ENCODE results near the gene PRDM11.
A peak's percentile ranks its signal among the peaks of the same experiment; 100 is the strongest.

The PRDM11 gene

DNA sequence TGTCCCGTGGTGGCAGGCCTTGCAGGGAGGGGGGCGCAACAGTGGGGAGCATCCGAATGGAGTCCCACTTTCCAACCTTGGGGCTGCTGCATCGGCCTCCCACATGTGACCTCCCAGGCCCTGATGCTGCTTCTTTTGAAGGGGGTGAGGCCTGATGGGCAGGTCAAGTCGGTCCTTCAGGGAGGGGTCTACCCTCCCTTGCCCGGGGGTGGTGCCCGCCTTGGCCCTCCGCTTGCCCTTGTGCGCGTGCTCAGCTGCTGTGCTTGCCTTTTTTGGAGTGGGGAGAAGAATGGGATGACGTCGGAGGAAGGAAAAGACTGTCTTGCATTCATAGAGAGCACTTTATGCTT, 66.9 kb downstream of the PRDM11 start:
- DNase-seq: no peak

DNA sequence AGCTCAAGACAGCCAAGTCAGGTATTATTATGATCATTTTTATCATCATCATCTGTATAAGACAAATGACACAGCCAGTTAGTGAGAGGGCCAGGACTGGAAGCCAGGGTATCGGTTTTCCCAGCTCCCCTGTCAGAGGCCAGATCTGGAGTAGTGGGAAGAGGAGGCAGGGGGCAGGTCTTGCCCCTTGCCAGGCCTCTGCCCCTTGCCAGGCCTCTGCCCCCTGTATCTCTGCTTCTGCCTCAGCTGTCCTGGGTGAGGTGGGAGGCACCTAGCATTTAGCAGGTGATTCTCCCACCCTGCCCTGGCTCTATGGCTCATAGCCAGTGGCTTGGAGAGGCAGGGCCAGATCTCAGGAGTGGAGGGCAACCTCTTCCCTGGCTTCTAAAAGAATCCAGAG, 67.3 kb downstream of the PRDM11 start:
- DNase-seq: no peak

- DNase-seq: no peak
Measured at GRCh38 chr11:45215098-45215865, 68.8 kb downstream of the PRDM11 start.

- no peak for DNase-seq
Measured at GRCh38 chr11:45216031-45216430, 69.6 kb downstream of the PRDM11 start.

GRCh38 chr11:45216901-45217300, 70.5 kb downstream of the PRDM11 start:
- DNase-seq: no peak

DNA sequence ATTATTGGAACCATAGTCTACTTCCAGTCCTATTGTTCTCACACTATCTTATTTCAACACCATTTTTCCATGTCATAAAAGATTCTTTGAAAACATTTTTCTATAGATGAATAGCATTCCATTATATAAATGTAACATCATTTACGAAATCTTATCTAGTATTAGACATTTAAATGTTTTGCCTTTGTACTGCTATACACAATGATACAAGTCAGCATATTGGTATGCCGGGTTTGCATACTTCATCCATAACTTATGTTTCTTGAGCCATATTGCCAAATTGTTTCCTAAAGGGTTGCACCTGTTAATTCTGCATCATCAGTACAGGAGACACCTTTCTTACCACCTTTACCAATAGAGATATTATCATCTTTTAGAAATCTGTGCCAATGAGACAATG, 71.6 kb downstream of the PRDM11 start:
- DNase-seq: no peak

GRCh38 chr11:45218705-45219104, 72.3 kb downstream of the PRDM11 start:
- no peak for DNase-seq

GRCh38 chr11:45219411-45219810, 73.0 kb downstream of the PRDM11 start:
- DNase-seq: no peak

DNA sequence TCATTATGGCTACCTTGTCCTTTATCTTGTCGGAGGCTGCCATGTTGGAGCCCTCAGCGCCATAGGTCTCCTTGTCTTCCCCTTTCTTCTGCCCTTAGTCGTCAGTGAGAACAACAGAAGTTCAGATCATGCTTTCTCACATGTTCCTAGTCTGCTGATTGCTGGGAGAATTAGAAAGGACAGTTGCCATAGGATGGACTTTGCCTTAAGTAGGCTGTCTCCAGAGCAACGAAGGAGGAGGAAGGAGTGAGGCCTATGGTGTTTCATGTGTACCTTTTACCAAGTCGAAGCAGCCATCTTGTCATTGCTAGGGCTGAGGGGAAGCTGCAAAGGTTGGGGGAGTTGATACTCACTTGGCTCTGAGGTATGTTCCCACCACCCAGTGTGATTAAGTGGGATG, 77.1 kb downstream of the PRDM11 start:
- DNase-seq: no peak

DNA sequence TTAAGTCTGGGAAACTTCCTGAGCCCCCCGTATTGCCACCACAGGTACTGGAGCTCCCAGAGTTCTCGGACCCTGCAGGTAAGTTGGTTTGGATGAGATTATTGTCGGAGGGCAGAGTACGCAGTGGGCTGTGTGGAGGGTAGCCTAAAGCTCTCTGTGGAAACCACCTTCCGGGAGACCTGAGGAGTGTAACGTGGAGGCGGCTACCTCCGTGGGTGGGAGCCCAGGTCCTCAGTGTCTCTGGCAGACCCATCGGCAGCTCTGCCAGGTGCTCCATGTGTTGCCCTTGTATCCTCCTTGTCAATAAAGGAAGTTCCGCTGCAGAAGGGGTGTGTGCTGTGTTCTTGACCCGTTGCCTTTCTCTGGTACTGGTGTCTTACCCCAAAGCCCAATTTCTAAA, 78.3 kb downstream of the PRDM11 start:
- DNase-seq: no peak

- DNase-seq: no peak
Measured at GRCh38 chr11:45225277-45225676, 78.8 kb downstream of the PRDM11 start.

DNA sequence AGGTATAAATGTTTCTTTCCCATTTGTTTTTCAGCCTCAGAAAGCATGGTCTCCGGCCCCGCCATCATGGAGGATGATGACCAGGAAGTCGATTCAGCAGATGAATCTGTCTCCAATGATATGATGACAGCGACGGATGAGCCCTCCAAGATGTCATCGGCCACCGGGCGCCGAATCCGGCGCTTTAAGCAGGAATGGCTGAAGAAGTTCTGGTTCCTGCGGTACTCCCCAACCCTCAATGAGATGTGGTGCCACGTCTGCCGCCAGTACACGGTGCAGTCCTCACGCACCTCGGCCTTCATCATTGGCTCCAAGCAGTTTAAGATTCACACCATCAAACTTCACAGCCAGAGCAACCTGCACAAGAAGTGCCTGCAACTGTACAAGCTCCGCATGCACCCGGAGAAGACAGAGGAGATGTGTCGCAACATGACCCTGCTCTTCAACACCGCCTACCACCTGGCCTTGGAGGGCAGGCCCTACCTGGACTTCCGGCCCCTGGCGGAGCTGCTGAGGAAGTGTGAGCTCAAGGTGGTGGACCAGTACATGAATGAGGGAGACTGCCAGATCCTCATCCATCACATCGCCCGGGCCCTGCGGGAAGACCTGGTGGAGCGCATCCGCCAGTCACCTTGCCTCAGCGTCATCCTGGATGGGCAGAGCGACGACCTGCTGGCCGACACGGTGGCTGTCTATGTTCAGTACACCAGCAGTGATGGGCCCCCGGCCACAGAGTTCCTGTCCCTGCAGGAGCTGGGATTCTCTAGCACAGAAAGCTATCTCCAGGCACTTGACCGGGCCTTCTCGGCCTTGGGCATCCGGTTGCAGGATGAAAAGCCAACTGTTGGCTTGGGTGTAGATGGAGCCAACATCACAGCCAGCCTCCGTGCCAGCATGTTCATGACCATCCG, 79.8 kb downstream of the PRDM11 start:
- DNase-seq: no peak

DNA sequence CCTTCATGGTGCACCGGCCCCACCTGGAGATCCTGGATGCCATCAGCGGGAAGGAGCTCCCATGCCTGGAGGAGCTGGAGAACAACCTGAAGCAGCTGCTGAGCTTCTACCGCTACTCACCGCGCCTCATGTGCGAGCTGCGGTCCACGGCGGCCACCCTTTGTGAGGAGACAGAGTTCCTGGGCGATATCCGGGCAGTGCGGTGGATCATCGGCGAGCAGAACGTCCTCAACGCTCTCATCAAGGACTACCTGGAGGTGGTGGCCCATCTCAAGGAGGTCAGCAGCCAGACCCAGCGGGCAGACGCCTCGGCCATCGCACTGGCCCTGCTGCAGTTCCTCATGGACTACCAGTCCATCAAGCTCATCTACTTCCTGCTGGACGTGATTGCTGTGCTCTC, 80.5 kb downstream of the PRDM11 start:
- no peak for DNase-seq

- no peak for DNase-seq
Measured at GRCh38 chr11:45227836-45228235, 81.4 kb downstream of the PRDM11 start.

- no peak for DNase-seq
Measured at GRCh38 chr11:45229401-45230020, 83.1 kb downstream of the PRDM11 start.

GRCh38 chr11:45232341-45233080, 86.1 kb downstream of the PRDM11 start:
- DNase-seq: no peak

- peak in 3 of 4 experiments; percentile 11 to 32 (median 24) for DNase-seq
Measured at GRCh38 chr11:45233121-45233803, 86.8 kb downstream of the PRDM11 start.

DNA sequence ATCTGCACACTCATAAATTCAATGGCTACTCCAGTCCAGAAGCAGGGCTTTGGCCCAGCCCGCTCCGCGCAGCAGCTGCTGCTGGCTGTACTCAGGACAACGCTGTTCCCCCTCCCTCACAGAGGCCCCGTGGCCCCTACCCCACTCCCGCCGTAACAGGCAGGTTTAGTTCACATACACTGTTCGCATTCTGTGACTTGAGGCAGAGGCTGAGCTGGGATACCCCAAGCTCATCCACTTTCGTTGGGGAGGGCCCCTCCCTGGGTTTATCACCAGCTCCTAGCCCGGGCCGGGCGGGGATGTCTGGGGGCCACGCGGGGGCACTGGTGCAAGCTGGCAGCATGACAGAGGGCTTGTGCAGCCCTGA, 87.3 kb downstream of the PRDM11 start:
- DNase-seq: no peak

- no peak for DNase-seq
Measured at GRCh38 chr11:45234306-45235006, 88.0 kb downstream of the PRDM11 start.

DNA sequence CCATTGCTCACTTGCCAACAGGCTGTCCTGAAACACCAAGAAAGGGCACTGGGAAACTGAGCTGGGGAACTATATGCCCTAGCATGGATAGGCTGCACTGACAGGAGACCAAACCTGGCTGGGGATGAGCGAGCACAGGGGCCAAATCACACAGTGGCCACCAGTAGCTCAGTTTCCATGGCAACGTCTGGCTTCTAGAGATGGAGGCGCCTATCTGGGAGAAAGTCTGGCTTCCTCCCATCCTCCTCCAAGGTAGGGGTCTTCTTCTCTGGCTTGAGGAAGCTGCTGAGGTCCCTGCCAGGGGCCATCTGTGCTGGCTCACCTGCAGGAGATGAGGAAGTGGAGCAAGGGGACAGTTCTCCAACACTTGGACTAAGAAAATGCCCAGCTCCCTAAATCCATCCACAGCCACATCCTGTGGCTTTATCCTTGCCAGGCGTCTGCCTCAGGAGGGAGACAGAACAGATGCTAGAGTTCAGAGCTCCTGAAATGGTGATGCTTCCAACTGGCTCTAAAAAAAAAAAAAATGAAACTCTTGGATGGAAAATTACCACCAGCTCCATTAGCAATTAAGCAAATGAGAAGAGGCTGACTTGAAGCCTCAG, 91.4 kb downstream of the PRDM11 start:
- DNase-seq: no peak

- no peak for DNase-seq
Measured at GRCh38 chr11:45238724-45239123, 92.3 kb downstream of the PRDM11 start.

All from activated naive CD4-positive, alpha-beta T cell (primary cell).